B cell (primary cell): ENCODE measurements around the gene DGKQ. TPM values are rescaled to one million over a fixed set of nuclear protein-coding genes. Genes with fewer than 3 reads are reported as not detected.

ENCODE experiments used
- ATAC-seq: fragments of 200-7000 bp; cut with Tn5 transposase; one replicate; pipeline ENCODE4 v1.10.0; 2021; ENCODE audit warnings: low read depth, mild to moderate bottlenecking, moderate number of reproducible peaks, moderate library complexity
- CTCF ChIA-PET: fragments of 350-600 bp; sonication (Branson Sonifier 250); formaldehyde crosslinking; loops from one replicate; lab custom pipeline; 2021; ENCODE audit warnings: antibody characterized with exemption, inconsistent platforms; lab: Charles Lee
- POLR2A ChIA-PET: fragments of 350-600 bp; sonication (Branson Sonifier 250); formaldehyde crosslinking; loops from one replicate; lab custom pipeline; 2021; ENCODE audit warnings: antibody characterized with exemption; lab: Charles Lee
- DNase-seq: peaks from one replicate; pipeline ENCODE4 v3.0.0; 2013
- H2AFZ ChIP-seq: 2 replicates; pipeline ENCODE4 v1.6.1; 2012; ENCODE audit warnings: mild to moderate bottlenecking, low read depth, low read length; ENCODE audit not compliant: insufficient read depth, poor library complexity, severe bottlenecking
- H3K27ac ChIP-seq, 2 donors: 1 replicate in 1 of 2; 2 replicates in 1 of 2; pipeline ENCODE4 v1.5.1; 2012 to 2013; ENCODE audit warnings: low read length in 2 of 2, mild to moderate bottlenecking in 2 of 2, moderate library complexity in 1 of 2
- H3K27me3 ChIP-seq, 4 experiments: fragments of 200-600 bp in 1 of 4; sonication (generic) in 1 of 4; replicated peaks in 1 of 4; 1 replicate in 2 of 4; 2 replicates in 2 of 4; pipeline versions ENCODE4 v1.6.1 to v1.7.0; 2013 to 2016; ENCODE audit warnings: low read length in 3 of 4, mild to moderate bottlenecking in 2 of 4, mixed read lengths in 1 of 4, moderate library complexity in 1 of 4; ENCODE audit not compliant: insufficient read depth in 4 of 4, control insufficient read depth in 3 of 4; ENCODE audit errors: control extremely low read depth in 1 of 4
- H3K36me3 ChIP-seq, 2 experiments: replicated peaks in 1 of 2; 1 replicate in 1 of 2; 2 replicates in 1 of 2; pipeline versions ENCODE4 v1.6.1 to v1.7.1; 2013; ENCODE audit warnings: low read length in 1 of 2; ENCODE audit not compliant: insufficient read depth in 2 of 2, control insufficient read depth in 1 of 2; ENCODE audit errors: control extremely low read depth in 1 of 2, extremely low read depth in 1 of 2
- H3K4me1 ChIP-seq, 2 donors: fragments of 200-600 bp in 1 of 2; sonication (generic) in 1 of 2; 1 replicate in 1 of 2; 2 replicates in 1 of 2; pipeline versions ENCODE4 v1.5.1 to v1.6.1; 2013 to 2017; ENCODE audit warnings: low read length in 2 of 2; ENCODE audit not compliant: control insufficient read depth in 2 of 2, insufficient read depth in 2 of 2
- H3K4me2 ChIP-seq: replicated peaks from 2 replicates; pipeline ENCODE3; 2012; ENCODE audit warnings: mild to moderate bottlenecking, low read depth, low read length; ENCODE audit not compliant: poor library complexity, severe bottlenecking
- H3K4me3 ChIP-seq, 5 experiments: fragments of 200-600 bp in 1 of 5; sonication (generic) in 1 of 5; 1 replicate in 3 of 5; 2 replicates in 2 of 5; pipeline versions ENCODE4 v1.5.1 to v1.7.0; 2011 to 2016; ENCODE audit warnings: low read length in 4 of 5, mild to moderate bottlenecking in 4 of 5, low read depth in 2 of 5, control low read depth in 1 of 5, moderate library complexity in 1 of 5; ENCODE audit not compliant: insufficient read depth in 1 of 5; ENCODE audit errors: control extremely low read depth in 1 of 5, extremely low read depth in 1 of 5
- H3K79me2 ChIP-seq: fragments of 200-600 bp; sonication (generic); one replicate; pipeline ENCODE4 v1.6.0; 2016; ENCODE audit warnings: low read length; ENCODE audit not compliant: control insufficient read depth, insufficient read depth
- H3K9ac ChIP-seq: fragments of 200-600 bp; sonication (generic); 2 replicates; pipeline ENCODE4 v1.6.1; 2017; ENCODE audit warnings: mild to moderate bottlenecking, low read length, moderate library complexity
- H3K9me3 ChIP-seq, 3 donors: one replicate each; pipeline versions ENCODE4 v1.6.1 to v1.7.1; 2013; ENCODE audit warnings: low read length in 2 of 3; ENCODE audit not compliant: control insufficient read depth in 2 of 3, insufficient read depth in 1 of 3; ENCODE audit errors: control extremely low read depth in 1 of 3
- H4K20me1 ChIP-seq: 2 replicates; pipeline ENCODE4 v1.6.0; 2012; ENCODE audit warnings: mild to moderate bottlenecking, low read length; ENCODE audit not compliant: insufficient read depth, control insufficient read depth, poor library complexity, severe bottlenecking
- H3K27ac Mint-ChIP-seq: one replicate; pipeline ENCODE4 v1.8.0; 2021; ENCODE audit warnings: mixed read lengths
- H3K27me3 Mint-ChIP-seq: one replicate; pipeline ENCODE4 v1.8.0; 2021; ENCODE audit warnings: mixed read lengths
- H3K4me1 Mint-ChIP-seq: one replicate; pipeline ENCODE4 v1.8.0; 2021; ENCODE audit warnings: mixed read lengths
- H3K4me3 Mint-ChIP-seq: one replicate; pipeline ENCODE4 v1.8.0; 2021; ENCODE audit warnings: mixed read lengths
- H3K9me3 Mint-ChIP-seq: one replicate; pipeline ENCODE4 v1.8.0; 2022; ENCODE audit warnings: mixed read lengths; ENCODE audit not compliant: insufficient read depth
- EZH2 ChIP-seq: IDR thresholded peaks from 2 replicates; pipeline ENCODE4 v1.6.1; 2012; ENCODE audit warnings: borderline replicate concordance, low read depth, mild to moderate bottlenecking, moderate library complexity, low read length; ENCODE audit not compliant: insufficient read depth, poor library complexity, severe bottlenecking
- WGBS: methylation state at CpG from one replicate; pipeline ENCODE4 v1.1.5; 2013; ENCODE audit warnings: missing lambda C conversion rate; ENCODE audit not compliant: insufficient coverage; 5-methylcytosine and 5-hydroxymethylcytosine counted together
- intact Hi-C: fragments of 100-400 bp; cut with micrococcal nuclease; formaldehyde crosslinking; loops from one replicate; pipeline ENCODE4 v1.10.0; 2022
- polyA plus RNA-seq: library from polyadenylated mRNA; depleted of rRNA; stranded (reverse); fragments of >200 nt; gene quantifications from 2 replicates; pipeline ENCODE4 v1.2.3, GENCODE V29; 2012
- total RNA-seq, 2 donors: library from RNA; stranded (reverse); fragments of 120-200 nt in 1 of 2; gene quantifications; 1 replicate in 1 of 2; 2 replicates in 1 of 2; pipeline versions ENCODE4 v1.2.3 to v1.2.4, GENCODE V29; 2013 to 2022
- TF ChIP-seq, protein P1 (sequence below): fragments of 200-600 bp; IDR thresholded peaks from one replicate; pipeline ENCODE4 v1.8.0; 2022; ENCODE audit warnings: antibody characterized with exemption, mild to moderate bottlenecking

Gene DGKQ
- total and polyA plus RNA-seq, 2 donors (not counting 1 experiment from before 2014, with no cell fraction given): 22.6 to 30.4 TPM

DNA sequence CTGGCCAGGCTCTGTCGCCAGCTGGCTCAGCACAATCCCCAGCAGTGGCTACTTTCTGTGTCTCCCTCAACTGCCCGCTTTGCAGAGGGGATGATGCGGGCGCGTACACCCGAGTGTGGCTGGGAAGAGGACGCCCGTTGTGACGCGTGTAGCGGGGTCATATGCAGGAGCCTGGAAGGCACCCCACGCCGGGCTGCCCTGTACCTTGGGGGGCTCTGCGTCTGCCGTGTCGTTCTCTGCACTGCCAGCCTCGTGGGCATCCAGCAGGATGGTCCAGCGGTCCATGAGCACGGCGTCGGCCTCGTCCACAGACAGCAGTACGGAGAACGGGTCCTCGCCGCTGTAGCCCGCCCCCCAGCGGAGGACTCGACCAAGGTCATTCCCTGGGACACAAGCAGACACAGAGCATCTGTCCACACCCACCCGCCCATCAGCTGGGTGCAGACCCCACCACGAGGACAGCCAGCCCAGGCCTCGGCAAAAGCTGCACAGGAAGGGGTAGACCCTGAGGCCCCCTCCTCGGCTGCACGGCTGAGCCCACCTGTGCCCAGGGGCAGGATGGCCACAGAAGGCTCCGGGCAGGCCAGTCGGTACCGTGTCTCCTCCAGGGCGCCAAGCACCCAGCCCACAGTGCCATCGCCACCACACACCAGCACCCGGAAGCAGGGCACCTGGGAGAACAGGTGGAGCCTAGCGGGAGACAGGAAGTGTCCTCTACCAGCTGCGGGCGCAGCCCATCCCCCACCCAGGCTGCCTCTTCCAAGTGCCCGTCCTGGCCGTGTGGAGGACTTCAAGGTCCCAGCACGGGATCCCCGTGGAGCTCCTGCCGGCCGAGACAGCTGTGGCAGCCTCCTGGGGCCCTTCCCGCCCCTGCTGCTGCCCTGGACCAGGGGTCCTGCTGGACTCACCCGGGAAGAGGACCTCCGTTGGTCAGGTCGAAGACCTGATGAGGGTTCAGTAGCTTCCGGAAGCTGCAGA is 10.8 kb downstream of the DGKQ start:
- H4K20me1 ChIP-seq: peaks cover 18% of the 10 kb centered on the region
- ChIA-PET CTCF (no interaction called here), POLR2A (no interaction called here)
- Mint-ChIP-seq H3K4me3 (no peak overlapping the region), H3K27ac (no peak overlapping the region), H3K4me1 (peaks cover 1% of the 10 kb centered on the region), H3K27me3 (no peaks in the 10 kb centered on the region), H3K9me3 (no peaks in the 10 kb centered on the region)
- no peak overlapping the region for H2AFZ ChIP-seq
- H3K4me1 ChIP-seq: peaks cover 0 to 2% of the 10 kb centered on the region in 2 donors
- no peak for ATAC-seq
- no peak overlapping the region for H3K9ac ChIP-seq
- TF ChIP-seq, protein P1, sequence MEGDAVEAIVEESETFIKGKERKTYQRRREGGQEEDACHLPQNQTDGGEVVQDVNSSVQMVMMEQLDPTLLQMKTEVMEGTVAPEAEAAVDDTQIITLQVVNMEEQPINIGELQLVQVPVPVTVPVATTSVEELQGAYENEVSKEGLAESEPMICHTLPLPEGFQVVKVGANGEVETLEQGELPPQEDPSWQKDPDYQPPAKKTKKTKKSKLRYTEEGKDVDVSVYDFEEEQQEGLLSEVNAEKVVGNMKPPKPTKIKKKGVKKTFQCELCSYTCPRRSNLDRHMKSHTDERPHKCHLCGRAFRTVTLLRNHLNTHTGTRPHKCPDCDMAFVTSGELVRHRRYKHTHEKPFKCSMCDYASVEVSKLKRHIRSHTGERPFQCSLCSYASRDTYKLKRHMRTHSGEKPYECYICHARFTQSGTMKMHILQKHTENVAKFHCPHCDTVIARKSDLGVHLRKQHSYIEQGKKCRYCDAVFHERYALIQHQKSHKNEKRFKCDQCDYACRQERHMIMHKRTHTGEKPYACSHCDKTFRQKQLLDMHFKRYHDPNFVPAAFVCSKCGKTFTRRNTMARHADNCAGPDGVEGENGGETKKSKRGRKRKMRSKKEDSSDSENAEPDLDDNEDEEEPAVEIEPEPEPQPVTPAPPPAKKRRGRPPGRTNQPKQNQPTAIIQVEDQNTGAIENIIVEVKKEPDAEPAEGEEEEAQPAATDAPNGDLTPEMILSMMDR: no peak
- TF ChIP-seq EZH2: no peak
- no peak for DNase-seq
- no peak overlapping the region for H3K4me2 ChIP-seq
- no peak overlapping the region for H3K27ac ChIP-seq
- no peak overlapping the region for H3K4me3 ChIP-seq
- intact Hi-C loops: no loop called here
- H3K79me2 ChIP-seq: no peaks in the 10 kb centered on the region
- no peaks in the 10 kb centered on the region for H3K27me3 ChIP-seq
- no peaks in the 10 kb centered on the region for H3K9me3 ChIP-seq
- WGBS: 94% methylated on average over 50 of the region's 54 CpGs
- H3K36me3 ChIP-seq: peaks cover 0 to 6% of the 10 kb centered on the region in 2 experiments
